GM23248 (cell line): ENCODE measurements around the gene AFTPH. TPM values are rescaled to one million over a fixed set of nuclear protein-coding genes. Genes with fewer than 3 reads are reported as not detected.

Source experiments
- DNase-seq: peaks from one replicate; pipeline ENCODE4 v3.0.0-alpha.2; 2015
- H2AFZ ChIP-seq: fragments of 200-600 bp; sonication (generic); 2 replicates; pipeline ENCODE4 v1.6.1; 2016; ENCODE audit warnings: antibody characterized with exemption
- H3F3A ChIP-seq: fragments of 200-600 bp; sonication (generic); 2 replicates; pipeline ENCODE4 v1.6.1; 2016; ENCODE audit warnings: mild to moderate bottlenecking, antibody characterized with exemption, mixed run types; ENCODE audit not compliant: insufficient read depth
- H3K27ac ChIP-seq: fragments of 200-600 bp; sonication (generic); 2 replicates; pipeline ENCODE4 v1.5.1; 2016; ENCODE audit warnings: mild to moderate bottlenecking
- H3K27me3 ChIP-seq: fragments of 200-600 bp; sonication (generic); replicated peaks from 2 replicates; pipeline ENCODE4 v1.6.1; 2016; ENCODE audit warnings: mild to moderate bottlenecking; ENCODE audit not compliant: insufficient read depth
- H3K36me3 ChIP-seq: fragments of 200-600 bp; sonication (generic); 2 replicates; pipeline ENCODE4 v1.6.1; 2016; ENCODE audit warnings: low read depth, mild to moderate bottlenecking
- H3K4me1 ChIP-seq: fragments of 200-600 bp; sonication (generic); 2 replicates; pipeline ENCODE4 v1.6.1; 2016; ENCODE audit warnings: mild to moderate bottlenecking; ENCODE audit not compliant: insufficient read depth
- H3K4me2 ChIP-seq: fragments of 200-600 bp; sonication (generic); one replicate; pipeline ENCODE4 v1.6.1; 2016; ENCODE audit warnings: mild to moderate bottlenecking; ENCODE audit not compliant: unreplicated experiment
- H3K4me3 ChIP-seq: fragments of 200-600 bp; sonication (generic); 2 replicates; pipeline ENCODE4 v1.5.1; 2016; ENCODE audit warnings: mild to moderate bottlenecking
- H3K79me2 ChIP-seq: fragments of 200-600 bp; sonication (generic); 2 replicates; pipeline ENCODE4 v1.6.1; 2016; ENCODE audit warnings: mild to moderate bottlenecking; ENCODE audit not compliant: insufficient read depth
- H3K9ac ChIP-seq: fragments of 200-600 bp; sonication (generic); 2 replicates; pipeline ENCODE4 v1.6.1; 2016; ENCODE audit warnings: mild to moderate bottlenecking
- H3K9me2 ChIP-seq: fragments of 200-600 bp; sonication (generic); 2 replicates; pipeline ENCODE4 v1.6.1; 2016; ENCODE audit warnings: mixed run types, mild to moderate bottlenecking, moderate library complexity; ENCODE audit not compliant: insufficient read depth
- H3K9me3 ChIP-seq: fragments of 200-600 bp; sonication (generic); one replicate; pipeline ENCODE4 v1.6.1; 2017; ENCODE audit warnings: low read depth
- H4K20me1 ChIP-seq: fragments of 200-600 bp; sonication (generic); 2 replicates; pipeline ENCODE4 v1.6.0; 2016; ENCODE audit not compliant: insufficient read depth
- EZH2 ChIP-seq: fragments of 200-600 bp; sonication (generic); IDR thresholded peaks from 2 replicates; pipeline ENCODE4 v1.6.1; 2018; ENCODE audit warnings: antibody characterized with exemption, mild to moderate bottlenecking; ENCODE audit not compliant: insufficient read depth, poor library complexity, severe bottlenecking
- EZH2phosphoT487 ChIP-seq: fragments of 200-600 bp; sonication (generic); IDR thresholded peaks from 2 replicates; pipeline ENCODE4 v1.6.1; 2018; ENCODE audit warnings: antibody characterized with exemption, moderate library complexity, mild to moderate bottlenecking, low read depth; ENCODE audit not compliant: insufficient read depth
- WGBS, 2 experiments: methylation state at CpG; one replicate each; pipeline ENCODE4 v1.1.6; 2015 to 2017; ENCODE audit warnings: low lambda C conversion rate in 2 of 2, low coverage in 1 of 2; ENCODE audit errors: missing lambda C conversion rate in 2 of 2; 5-methylcytosine and 5-hydroxymethylcytosine counted together
- in situ Hi-C: fragments of 300-500 bp; cut with MboI; formaldehyde crosslinking; loops from 2 replicates; pipeline ENCODE4 v1.15.0; 2020
- polyA plus RNA-seq: library from polyadenylated mRNA; unstranded; fragments of >200 nt; fragmentation: Nextera tagmentation; extraction: Ambion mirVana; gene quantifications from 2 replicates; pipeline ENCODE4 v1.2.1, GENCODE V29; 2016
- total RNA-seq: library from RNA; depleted of rRNA; stranded (reverse); fragments of >200 nt; shearing (Covaris generic); gene quantifications from 2 replicates; pipeline ENCODE4 v1.2.3, GENCODE V29; 2014

AFTPH gene
- total and polyA plus RNA-seq, 2 experiments from 2014 or later = 8.8 to 26.2 TPM

DNA sequence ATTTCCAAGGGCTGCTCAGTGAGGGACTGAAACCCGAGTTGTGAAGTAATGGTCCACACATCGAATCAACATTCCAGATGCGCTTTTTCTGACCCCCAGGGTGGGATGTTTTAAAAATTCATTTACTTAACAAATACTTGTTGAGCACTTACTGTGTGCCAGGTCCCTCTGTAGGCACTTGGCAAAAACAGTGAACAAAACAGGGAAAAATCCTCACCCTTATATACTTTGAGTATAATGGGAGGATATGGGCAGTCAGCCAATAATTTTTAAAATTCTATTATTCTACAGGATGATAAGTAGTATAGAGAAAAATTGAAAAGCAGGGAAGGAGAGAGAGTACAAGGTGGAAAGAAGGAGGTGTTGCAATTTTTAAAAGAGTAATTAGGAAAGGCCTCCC, 31.3 kb upstream of the AFTPH start:
- no peaks in the 10 kb centered on the region for H4K20me1 ChIP-seq
- no peaks in the 10 kb centered on the region for H3F3A ChIP-seq
- no peaks in the 10 kb centered on the region for H3K36me3 ChIP-seq
- H3K9ac ChIP-seq = no peak overlapping the region
- no peaks in the 10 kb centered on the region for H3K4me1 ChIP-seq
- 80 to 87% methylated on average over 3 of the region's 3 CpGs for WGBS, 2 experiments
- no peak overlapping the region for H3K4me2 ChIP-seq
- H3K27me3 ChIP-seq = peaks cover 20% of the 10 kb centered on the region; the same call in 1 of the 2 replicates
- H3K9me2 ChIP-seq = no peaks in the 10 kb centered on the region
- DNase-seq = no peak
- no peaks in the 10 kb centered on the region for H3K9me3 ChIP-seq
- no peak overlapping the region for H2AFZ ChIP-seq
- no peak overlapping the region for H3K4me3 ChIP-seq
- TF ChIP-seq EZH2phosphoT487 (no peak), EZH2 (no peak)
- no peaks in the 10 kb centered on the region for H3K79me2 ChIP-seq
- H3K27ac ChIP-seq = no peak overlapping the region
- in situ Hi-C loops = loop anchor here (25.0 kb wide), 1 partner anchor 456 kb away; no protein-coding TSS in a partner anchor

- DNase-seq = no peak
- Histone ChIP-seq H4K20me1 (no peaks in the 10 kb centered on the region), H3K9me2 (no peaks in the 10 kb centered on the region), H2AFZ (no peak overlapping the region), H3K79me2 (no peaks in the 10 kb centered on the region), H3K4me2 (no peak overlapping the region), H3K9ac (no peak overlapping the region), H3K9me3 (no peaks in the 10 kb centered on the region), H3K27me3 (peaks cover 30% of the 10 kb centered on the region), H3F3A (no peaks in the 10 kb centered on the region), H3K36me3 (no peaks in the 10 kb centered on the region), H3K4me3 (no peak overlapping the region), H3K4me1 (no peaks in the 10 kb centered on the region), H3K27ac (no peak overlapping the region)
- TF ChIP-seq EZH2 (no peak), EZH2phosphoT487 (no peak)
- 70 to 78% methylated on average over 4 of the region's 4 CpGs for WGBS, 2 experiments
- in situ Hi-C loops = loop anchor here (25.0 kb wide), 1 partner anchor 456 kb away; no protein-coding TSS in a partner anchor
Observed at GRCh38 chr2:64493788-64494187, 30.3 kb upstream of the AFTPH start.

DNA sequence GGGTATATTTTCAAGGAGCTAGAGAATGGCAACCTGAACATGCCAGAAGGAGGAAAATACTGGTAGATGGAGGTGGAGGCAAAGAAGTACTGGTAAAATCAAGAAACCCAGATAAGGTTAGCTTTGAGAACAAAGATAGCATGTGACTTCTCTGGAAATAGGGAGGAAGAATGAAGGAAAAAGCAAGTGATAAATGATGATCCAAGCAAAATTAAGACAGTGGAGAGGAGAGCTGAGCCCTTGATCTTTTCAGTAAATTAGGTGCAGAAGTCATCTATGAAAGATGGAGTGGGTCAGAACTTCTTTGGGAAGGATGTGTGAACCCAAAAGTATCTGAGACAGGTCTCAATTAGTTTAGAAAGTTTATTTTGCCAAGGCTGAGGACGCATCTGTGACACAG, 25.7 kb upstream of the AFTPH start:
- Histone ChIP-seq H4K20me1 (no peaks in the 10 kb centered on the region), H3K36me3 (no peaks in the 10 kb centered on the region), H3F3A (no peaks in the 10 kb centered on the region), H3K4me3 (no peak overlapping the region), H3K79me2 (no peaks in the 10 kb centered on the region), H2AFZ (no peak overlapping the region), H3K9me2 (no peaks in the 10 kb centered on the region), H3K27me3 (peaks cover 50% of the 10 kb centered on the region), H3K4me2 (no peak overlapping the region), H3K27ac (no peak overlapping the region), H3K9me3 (no peaks in the 10 kb centered on the region), H3K9ac (no peak overlapping the region), H3K4me1 (no peaks in the 10 kb centered on the region)
- DNase-seq = no peak
- 31 to 45% methylated on average over 1 of the region's 1 CpG for WGBS, 2 experiments
- TF ChIP-seq EZH2 (no peak), EZH2phosphoT487 (no peak)
- in situ Hi-C loops = loop anchor here (25.0 kb wide), 1 partner anchor 461 kb away; no protein-coding TSS in a partner anchor

DNA sequence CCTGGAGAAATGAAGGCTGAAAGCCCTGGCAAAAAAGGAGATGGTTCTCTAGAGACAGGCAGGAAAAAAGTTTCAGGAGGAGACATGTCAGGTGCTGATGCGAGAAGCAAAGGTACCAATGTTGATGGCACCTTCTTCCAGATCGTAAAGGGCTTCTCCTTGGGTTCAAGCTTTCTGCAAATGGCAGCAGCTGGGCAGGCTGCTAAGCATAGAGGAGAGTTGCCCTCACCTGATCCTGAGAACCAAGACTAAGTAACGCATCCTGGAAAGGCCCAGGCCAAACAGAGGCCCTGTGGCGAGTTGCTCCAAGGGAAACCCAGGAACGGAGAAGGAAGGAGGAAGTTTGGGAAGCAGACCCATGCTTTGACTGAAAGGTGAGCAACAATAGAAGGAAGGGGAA, 23.6 kb upstream of the AFTPH start:
- no peak for DNase-seq
- Histone ChIP-seq H3K79me2 (no peaks in the 10 kb centered on the region), H3K9ac (no peak overlapping the region), H3F3A (no peaks in the 10 kb centered on the region), H3K4me2 (no peak overlapping the region), H4K20me1 (no peaks in the 10 kb centered on the region), H3K27ac (no peak overlapping the region), H2AFZ (no peak overlapping the region), H3K4me3 (no peak overlapping the region), H3K9me3 (no peaks in the 10 kb centered on the region), H3K4me1 (no peaks in the 10 kb centered on the region), H3K27me3 (peaks cover 55% of the 10 kb centered on the region), H3K36me3 (no peaks in the 10 kb centered on the region), H3K9me2 (no peaks in the 10 kb centered on the region)
- WGBS, 2 experiments = 71% methylated on average over 5 of the region's 5 CpGs
- in situ Hi-C loops = no loop called here
- TF ChIP-seq EZH2phosphoT487 (no peak), EZH2 (no peak)

DNA sequence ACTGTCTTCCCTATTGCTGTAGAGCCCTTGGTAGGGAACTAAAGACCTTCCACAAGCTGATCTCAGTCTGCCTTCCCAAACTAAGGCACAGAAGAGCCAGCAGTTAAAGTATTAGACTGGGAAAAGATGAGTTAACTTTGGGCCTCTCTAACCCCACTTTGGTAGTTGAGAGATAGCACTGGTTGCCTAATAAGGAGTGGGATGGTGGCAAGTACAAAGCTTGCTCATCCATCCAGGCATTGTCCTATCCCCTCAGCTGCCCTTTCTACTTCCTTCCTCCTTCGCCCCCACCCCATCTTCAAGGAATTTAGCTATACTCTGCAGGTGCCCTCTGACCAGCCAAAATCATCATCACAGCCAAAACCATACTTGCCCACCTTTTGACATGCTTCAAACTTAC, 22.2 kb upstream of the AFTPH start:
- DNase-seq = no peak
- H3K27ac ChIP-seq = no peak overlapping the region
- no peaks in the 10 kb centered on the region for H3K79me2 ChIP-seq
- H3K9ac ChIP-seq = no peak overlapping the region
- no peak overlapping the region for H2AFZ ChIP-seq
- no peaks in the 10 kb centered on the region for H3F3A ChIP-seq
- H3K27me3 ChIP-seq = peaks cover 45% of the 10 kb centered on the region
- TF ChIP-seq EZH2phosphoT487 = no peak
- TF ChIP-seq EZH2 = no peak
- no peaks in the 10 kb centered on the region for H3K36me3 ChIP-seq
- no peaks in the 10 kb centered on the region for H4K20me1 ChIP-seq
- no peak overlapping the region for H3K4me3 ChIP-seq
- WGBS, 2 experiments = 0 to 23% methylated on average over 1 of the region's 1 CpG
- no peak overlapping the region for H3K4me2 ChIP-seq
- H3K9me2 ChIP-seq = no peaks in the 10 kb centered on the region
- no peaks in the 10 kb centered on the region for H3K9me3 ChIP-seq
- H3K4me1 ChIP-seq = no peaks in the 10 kb centered on the region
- in situ Hi-C loops = no loop called here
